H1 (cell line): Measurements from ENCODE around the gene RAB8B. TPM values are rescaled to one million over a fixed set of nuclear protein-coding genes. Genes with fewer than 3 reads are reported as not detected.

Source experiments
- GABPA ChIP-seq: IDR thresholded peaks from 2 replicates; pipeline ENCODE4 v1.6.1; 2011; ENCODE audit warnings: mild to moderate bottlenecking, low read length, moderate library complexity, borderline replicate concordance; ENCODE audit not compliant: insufficient read depth
- polyA plus RNA-seq, 7 experiments: library from polyadenylated mRNA; depleted of rRNA in 3 of 7; stranded (reverse) in 5 of 7; unstranded in 2 of 7; fragments of >200 nt in 5 of 7; fragments of 200-250 nt in 2 of 7; gene quantifications; 1 replicate in 5 of 7; 2 replicates in 1 of 7; 4 replicates in 1 of 7; pipeline versions ENCODE4 v1.2.1 to v1.2.3, GENCODE V29; 2011 to 2013; ENCODE audit warnings: missing spikeins in 2 of 7, mixed read lengths in 2 of 7
- total RNA-seq: library from RNA; stranded (reverse); fragmentation: NEBNext Ultra II Directional; extraction: Animal tissue kit (Norgen Biotek cat#: 25700); gene quantifications from 2 replicates; pipeline ENCODE4 v1.2.1, GENCODE V29; 2021

Gene RAB8B
- total and polyA plus RNA-seq, 2 of the 8 experiments (the other 6 are each of a cell fraction or from before 2014, with no cell fraction given), result 9.5 to 47.8 TPM

- no peak for TF ChIP-seq GABPA
- TF ChIP-seq, all 59 proteins: peak for 0
Observed at GRCh38 chr15:63241316-63241715, 51.9 kb downstream of the RAB8B start (continued).
